IMR-90 (cell line): ENCODE data around the gene SPAG16.
"Not testable (repeated sequence)": the region's sequence is repeated elsewhere in the genome, so short reads cannot be mapped to it uniquely, and the experiment has no call there.

Source experiments
- BHLHE40 ChIP-seq: fragments of 150-350 bp; IDR thresholded peaks from 2 replicates; pipeline ENCODE4 v1.6.1; 2016; ENCODE audit warnings: mild to moderate bottlenecking, low read depth, low read length
- CHD1 ChIP-seq: IDR thresholded peaks from 2 replicates; pipeline ENCODE4 v1.6.1; 2012; ENCODE audit warnings: low read depth, low read length, improper control_type of control experiment
- CTCF ChIP-seq: conservative IDR thresholded peaks from 2 replicates; pipeline ENCODE4 v1.5.1; 2012; ENCODE audit warnings: mild to moderate bottlenecking, low read depth, low read length, improper control_type of control experiment
- ELK1 ChIP-seq: fragments of 150-350 bp; IDR thresholded peaks from 2 replicates; pipeline ENCODE4 v1.6.1; 2016; ENCODE audit warnings: low read depth, mild to moderate bottlenecking, low read length, moderate library complexity, borderline replicate concordance
- MXI1 ChIP-seq: IDR thresholded peaks from 2 replicates; pipeline ENCODE4 v1.6.1; 2012; ENCODE audit warnings: low read depth, mild to moderate bottlenecking, low read length, moderate library complexity, borderline replicate concordance
- POLR2A ChIP-seq: IDR thresholded peaks from 2 replicates; pipeline ENCODE4 v1.6.1; 2012; ENCODE audit warnings: mild to moderate bottlenecking, low read depth, low read length
- RAD21 ChIP-seq: IDR thresholded peaks from 2 replicates; pipeline ENCODE4 v1.6.1; 2012; ENCODE audit warnings: low read length, improper control_type of control experiment
- RCOR1 ChIP-seq: IDR thresholded peaks from 2 replicates; pipeline ENCODE4 v1.6.1; 2012; ENCODE audit warnings: mild to moderate bottlenecking, low read length, improper control_type of control experiment; ENCODE audit not compliant: insufficient replicate concordance
- RFX5 ChIP-seq: IDR thresholded peaks from 2 replicates; pipeline ENCODE4 v1.8.0; 2012; ENCODE audit warnings: low read depth, mild to moderate bottlenecking, low read length, moderate library complexity
- USF2 ChIP-seq: fragments of 150-350 bp; IDR thresholded peaks from 2 replicates; pipeline ENCODE4 v1.6.1; 2017; ENCODE audit warnings: mild to moderate bottlenecking, antibody characterized with exemption, low read length, low read depth

GRCh38 chr2:213718411-213718810, 434.1 kb downstream of the SPAG16 start:
- not testable (repeated sequence) for TF ChIP-seq RCOR1, POLR2A, BHLHE40, CTCF, RFX5, MXI1, ELK1, USF2, RAD21, CHD1
